ENCODE results near the gene MYOZ3.

MYOZ3 gene

DNA sequence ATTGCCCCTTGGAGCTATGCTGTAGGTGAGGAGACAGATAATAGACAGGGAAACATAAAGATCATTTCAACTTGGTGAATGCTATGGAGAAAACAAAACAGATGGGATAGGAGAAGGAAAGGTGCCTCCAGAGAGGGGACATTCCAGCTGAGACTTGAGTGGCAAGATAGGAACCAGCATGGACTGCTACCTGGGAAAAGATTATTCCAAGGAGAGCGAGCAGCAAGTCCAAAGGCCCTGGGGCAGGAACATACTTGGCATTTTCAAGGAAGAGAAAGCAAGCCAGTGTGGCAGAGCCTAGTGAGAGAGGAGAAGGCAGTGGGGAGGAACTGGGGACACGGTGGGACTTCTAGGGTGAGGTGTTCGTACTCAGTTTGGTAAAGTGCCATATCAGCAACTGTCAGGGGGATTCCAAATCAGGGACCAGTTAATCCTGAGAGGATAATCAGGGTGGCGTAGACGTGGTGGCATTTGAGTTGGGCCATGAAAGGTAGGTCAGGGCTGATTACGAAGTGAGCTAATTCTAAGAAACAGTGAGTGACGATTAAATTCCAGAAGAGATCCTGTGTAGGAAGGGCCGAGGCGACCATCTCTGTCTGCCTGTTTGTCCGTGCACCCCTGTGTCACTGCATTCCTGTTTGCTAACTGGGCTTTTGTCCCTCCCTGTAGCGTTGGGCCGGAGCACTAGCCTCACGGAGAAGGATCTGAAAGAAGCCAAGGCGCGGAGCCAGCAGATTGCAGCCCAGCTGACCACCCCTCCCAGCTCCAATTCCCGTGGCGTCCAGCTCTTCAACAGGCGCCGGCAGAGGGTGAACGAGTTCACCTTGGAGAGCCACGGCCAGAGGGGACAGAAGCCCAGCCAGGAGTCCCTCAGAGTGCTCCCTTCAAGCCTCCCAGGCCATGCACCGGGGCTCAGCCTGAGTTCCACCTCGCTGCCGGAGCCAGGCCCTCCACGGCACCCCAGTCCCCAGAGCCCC is 13.5 kb upstream of the MYOZ3 start:
- no peaks in the 10 kb centered on the region for H3K27me3 ChIP-seq (replicated peaks; ENCODE audit: control insufficient read depth, insufficient read depth, low read length)
- no peak for DNase-seq (ENCODE audit: extremely low read depth, insufficient read length)
- TF ChIP-seq, protein P1, sequence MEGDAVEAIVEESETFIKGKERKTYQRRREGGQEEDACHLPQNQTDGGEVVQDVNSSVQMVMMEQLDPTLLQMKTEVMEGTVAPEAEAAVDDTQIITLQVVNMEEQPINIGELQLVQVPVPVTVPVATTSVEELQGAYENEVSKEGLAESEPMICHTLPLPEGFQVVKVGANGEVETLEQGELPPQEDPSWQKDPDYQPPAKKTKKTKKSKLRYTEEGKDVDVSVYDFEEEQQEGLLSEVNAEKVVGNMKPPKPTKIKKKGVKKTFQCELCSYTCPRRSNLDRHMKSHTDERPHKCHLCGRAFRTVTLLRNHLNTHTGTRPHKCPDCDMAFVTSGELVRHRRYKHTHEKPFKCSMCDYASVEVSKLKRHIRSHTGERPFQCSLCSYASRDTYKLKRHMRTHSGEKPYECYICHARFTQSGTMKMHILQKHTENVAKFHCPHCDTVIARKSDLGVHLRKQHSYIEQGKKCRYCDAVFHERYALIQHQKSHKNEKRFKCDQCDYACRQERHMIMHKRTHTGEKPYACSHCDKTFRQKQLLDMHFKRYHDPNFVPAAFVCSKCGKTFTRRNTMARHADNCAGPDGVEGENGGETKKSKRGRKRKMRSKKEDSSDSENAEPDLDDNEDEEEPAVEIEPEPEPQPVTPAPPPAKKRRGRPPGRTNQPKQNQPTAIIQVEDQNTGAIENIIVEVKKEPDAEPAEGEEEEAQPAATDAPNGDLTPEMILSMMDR (IDR thresholded peaks at IDR 0.05; ENCODE audit: insufficient read depth, low read length, poor library complexity, severe bottlenecking), result no peak
- H3K4me3 ChIP-seq (replicated peaks; ENCODE audit: low read depth, low read length), result no peak overlapping the region
- H3K36me3 ChIP-seq (ENCODE audit: control insufficient read depth, insufficient read depth, low read length), result peaks cover 8% of the 10 kb centered on the region

DNA sequence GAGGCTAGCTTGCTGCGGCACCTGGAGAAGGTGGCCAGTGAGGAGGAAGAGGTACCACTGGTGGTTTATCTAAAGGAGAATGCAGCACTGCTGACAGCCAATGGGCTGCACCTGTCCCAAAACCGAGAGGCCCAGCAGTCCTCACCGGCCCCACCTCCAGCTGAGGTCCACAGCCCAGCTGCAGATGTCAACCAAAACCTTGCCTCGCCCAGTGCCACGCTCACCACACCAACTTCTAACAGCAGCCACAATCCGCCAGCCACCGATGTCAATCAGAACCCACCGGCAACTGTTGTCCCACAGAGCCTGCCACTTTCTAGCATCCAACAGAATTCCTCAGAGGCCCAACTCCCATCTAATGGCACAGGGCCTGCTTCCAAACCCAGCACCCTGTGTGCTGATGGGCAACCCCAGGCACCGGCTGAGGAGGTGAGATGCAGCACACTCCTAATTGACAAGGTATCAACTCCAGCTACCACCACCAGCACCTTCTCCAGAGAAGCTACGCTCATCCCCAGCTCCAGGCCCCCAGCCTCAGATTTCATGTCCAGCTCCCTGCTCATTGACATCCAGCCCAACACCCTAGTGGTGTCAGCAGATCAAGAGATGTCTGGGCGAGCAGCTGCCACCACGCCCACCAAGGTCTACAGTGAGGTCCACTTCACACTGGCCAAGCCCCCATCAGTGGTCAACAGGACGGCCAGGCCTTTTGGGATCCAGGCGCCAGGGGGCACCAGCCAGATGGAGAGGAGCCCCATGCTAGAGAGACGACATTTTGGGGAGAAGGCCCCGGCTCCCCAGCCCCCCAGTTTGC is 12.6 kb upstream of the MYOZ3 start:
- Histone ChIP-seq H3K36me3 (ENCODE audit: control insufficient read depth, insufficient read depth, low read length) (peaks cover 8% of the 10 kb centered on the region), H3K27me3 (replicated peaks; ENCODE audit: control insufficient read depth, insufficient read depth, low read length) (no peaks in the 10 kb centered on the region), H3K4me3 (replicated peaks; ENCODE audit: low read depth, low read length) (no peak overlapping the region)
- TF ChIP-seq, protein P1 (IDR thresholded peaks at IDR 0.05; ENCODE audit: insufficient read depth, low read length, poor library complexity, severe bottlenecking), result no peak
- DNase-seq (ENCODE audit: extremely low read depth, insufficient read length), result no peak

DNA sequence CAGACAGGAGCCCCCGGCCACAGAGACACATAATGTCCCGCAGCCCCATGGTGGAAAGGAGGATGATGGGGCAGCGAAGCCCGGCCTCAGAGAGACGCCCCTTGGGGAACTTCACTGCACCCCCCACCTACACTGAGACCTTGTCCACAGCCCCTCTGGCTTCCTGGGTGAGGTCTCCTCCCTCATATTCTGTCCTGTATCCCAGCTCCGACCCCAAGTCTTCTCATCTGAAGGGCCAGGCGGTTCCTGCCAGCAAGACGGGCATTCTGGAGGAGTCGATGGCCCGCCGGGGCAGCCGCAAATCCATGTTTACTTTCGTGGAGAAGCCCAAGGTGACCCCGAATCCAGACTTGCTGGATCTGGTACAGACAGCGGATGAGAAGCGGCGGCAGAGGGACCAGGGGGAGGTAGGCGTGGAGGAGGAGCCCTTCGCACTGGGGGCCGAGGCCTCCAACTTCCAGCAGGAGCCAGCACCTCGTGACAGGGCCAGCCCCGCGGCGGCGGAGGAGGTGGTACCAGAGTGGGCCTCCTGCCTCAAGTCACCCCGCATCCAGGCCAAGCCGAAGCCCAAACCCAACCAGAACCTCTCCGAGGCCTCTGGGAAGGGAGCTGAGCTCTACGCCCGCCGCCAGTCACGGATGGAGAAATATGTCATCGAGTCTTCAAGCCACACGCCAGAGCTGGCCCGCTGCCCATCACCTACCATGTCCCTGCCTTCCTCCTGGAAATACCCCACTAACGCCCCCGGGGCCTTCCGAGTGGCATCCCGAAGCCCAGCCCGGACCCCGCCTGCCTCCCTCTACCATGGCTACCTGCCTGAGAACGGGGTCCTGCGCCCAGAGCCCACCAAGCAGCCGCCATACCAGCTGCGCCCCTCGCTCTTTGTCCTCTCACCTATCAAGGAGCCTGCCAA is 11.7 kb upstream of the MYOZ3 start:
- no peak for DNase-seq (ENCODE audit: extremely low read depth, insufficient read length)
- TF ChIP-seq, protein P1 (IDR thresholded peaks at IDR 0.05; ENCODE audit: insufficient read depth, low read length, poor library complexity, severe bottlenecking), result no peak
- peaks cover 8% of the 10 kb centered on the region for H3K36me3 ChIP-seq (ENCODE audit: control insufficient read depth, insufficient read depth, low read length)
- no peaks in the 10 kb centered on the region for H3K27me3 ChIP-seq (replicated peaks; ENCODE audit: control insufficient read depth, insufficient read depth, low read length)
- H3K4me3 ChIP-seq (replicated peaks; ENCODE audit: low read depth, low read length), result no peak overlapping the region

DNA sequence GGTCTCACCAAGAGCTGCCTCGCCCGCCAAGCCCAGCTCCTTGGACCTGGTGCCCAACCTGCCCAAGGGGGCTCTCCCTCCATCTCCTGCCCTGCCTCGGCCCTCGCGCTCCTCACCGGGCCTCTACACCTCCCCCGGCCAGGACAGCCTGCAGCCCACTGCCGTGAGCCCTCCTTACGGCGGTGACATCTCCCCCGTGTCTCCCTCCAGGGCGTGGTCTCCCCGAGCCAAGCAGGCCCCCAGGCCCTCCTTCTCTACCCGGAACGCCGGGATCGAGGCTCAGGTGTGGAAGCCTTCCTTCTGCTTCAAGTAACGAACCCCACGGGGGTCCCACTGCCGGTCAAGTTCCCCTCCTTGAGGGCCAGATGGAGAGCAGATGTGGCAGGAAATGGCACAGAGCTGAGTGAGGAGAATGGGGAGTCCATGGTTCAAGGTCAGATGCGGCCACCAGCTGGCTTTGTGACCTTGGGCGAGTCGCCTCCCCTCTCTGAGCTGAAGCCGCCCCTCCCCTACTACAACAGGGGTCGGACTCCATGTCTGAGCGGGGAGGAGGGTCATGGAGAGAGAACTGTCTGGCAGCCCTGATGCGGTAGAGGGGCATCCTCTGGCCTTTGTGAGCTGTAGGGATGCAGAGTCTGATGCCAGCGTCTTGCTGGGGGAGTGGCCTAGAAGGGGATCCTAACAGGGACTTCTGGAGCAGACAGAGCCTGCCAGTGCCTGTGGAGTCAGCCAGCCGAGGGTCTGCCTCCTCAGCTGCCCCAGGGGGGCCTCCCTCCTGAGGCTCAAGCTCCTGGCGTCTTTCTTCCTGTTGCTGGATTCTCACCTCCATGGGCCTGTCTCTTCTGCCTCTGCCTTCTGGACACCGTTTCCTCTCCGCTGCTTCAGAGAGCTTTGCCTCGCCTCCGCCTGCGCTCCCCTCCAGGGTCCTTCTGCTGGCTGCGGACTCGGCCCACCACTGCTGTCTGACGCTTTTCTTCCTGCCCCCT is 10.7 kb upstream of the MYOZ3 start:
- TF ChIP-seq, protein P1 (IDR thresholded peaks at IDR 0.05; ENCODE audit: insufficient read depth, low read length, poor library complexity, severe bottlenecking), result no peak
- Histone ChIP-seq H3K4me3 (replicated peaks; ENCODE audit: low read depth, low read length) (no peak overlapping the region), H3K36me3 (ENCODE audit: control insufficient read depth, insufficient read depth, low read length) (peaks cover 8% of the 10 kb centered on the region), H3K27me3 (replicated peaks; ENCODE audit: control insufficient read depth, insufficient read depth, low read length) (no peaks in the 10 kb centered on the region)
- no peak for DNase-seq (ENCODE audit: extremely low read depth, insufficient read length)
